Anterior cingulate cortex (tissue), 58 donors: ENCODE measurements around the gene SYNE1.

Experiments used
- DNase-seq, 58 donors: peaks; one replicate each; lab custom pipeline; 2025; lab: John Stamatoyannopoulos, UW

SYNE1 gene

GRCh38 chr6:152265651-152266050, 371.5 kb downstream of the SYNE1 start:
- no peak for DNase-seq

- DNase-seq = no peak
Measured at GRCh38 chr6:152263582-152263981, 373.6 kb downstream of the SYNE1 start.

- DNase-seq = peak in 2 of 58 donors; percentile 25 to 31
Measured at GRCh38 chr6:152261179-152261578, 376.0 kb downstream of the SYNE1 start.

GRCh38 chr6:152259234-152259633, 377.9 kb downstream of the SYNE1 start:
- no peak for DNase-seq

- no peak for DNase-seq
Measured at GRCh38 chr6:152257581-152257980, 379.6 kb downstream of the SYNE1 start.

GRCh38 chr6:152250127-152250526, 387.0 kb downstream of the SYNE1 start:
- DNase-seq = no peak

- no peak for DNase-seq
Measured at GRCh38 chr6:152248980-152249379, 388.2 kb downstream of the SYNE1 start.

- DNase-seq = no peak
Measured at GRCh38 chr6:152246554-152247337, 390.4 kb downstream of the SYNE1 start.

- no peak for DNase-seq
Measured at GRCh38 chr6:152244998-152245630, 392.0 kb downstream of the SYNE1 start.

GRCh38 chr6:152241013-152241766, 396.0 kb downstream of the SYNE1 start:
- no peak for DNase-seq

- DNase-seq = no peak
Measured at GRCh38 chr6:152240436-152240835, 396.7 kb downstream of the SYNE1 start.

GRCh38 chr6:152236370-152237097, 400.6 kb downstream of the SYNE1 start:
- peak in 8 of 58 donors; percentile 5 to 46 (median 24) for DNase-seq

- DNase-seq = no peak
Measured at GRCh38 chr6:152233547-152234320, 403.4 kb downstream of the SYNE1 start.

GRCh38 chr6:152232501-152233151, 404.5 kb downstream of the SYNE1 start:
- no peak for DNase-seq

GRCh38 chr6:152229330-152229729, 407.8 kb downstream of the SYNE1 start:
- no peak for DNase-seq

- DNase-seq = no peak
Measured at GRCh38 chr6:152226119-152226518, 411.0 kb downstream of the SYNE1 start.

GRCh38 chr6:152225241-152225934, 411.8 kb downstream of the SYNE1 start:
- DNase-seq = no peak

GRCh38 chr6:152223636-152224035, 413.5 kb downstream of the SYNE1 start:
- DNase-seq = no peak
